CD4-positive, alpha-beta T cell treated with Interleukin-15 for 4 hours (primary cell): Measurements from ENCODE around the gene ERG28.
"Not testable (repeated sequence)": the region's sequence is repeated elsewhere in the genome, so short reads cannot be mapped to it uniquely, and the experiment has no call there.

ENCODE experiments used
- DNase-seq: peaks from one replicate; pipeline ENCODE4 v3.0.0-alpha.2; 2020; ENCODE audit warnings: low spot score

The ERG28 gene

DNA sequence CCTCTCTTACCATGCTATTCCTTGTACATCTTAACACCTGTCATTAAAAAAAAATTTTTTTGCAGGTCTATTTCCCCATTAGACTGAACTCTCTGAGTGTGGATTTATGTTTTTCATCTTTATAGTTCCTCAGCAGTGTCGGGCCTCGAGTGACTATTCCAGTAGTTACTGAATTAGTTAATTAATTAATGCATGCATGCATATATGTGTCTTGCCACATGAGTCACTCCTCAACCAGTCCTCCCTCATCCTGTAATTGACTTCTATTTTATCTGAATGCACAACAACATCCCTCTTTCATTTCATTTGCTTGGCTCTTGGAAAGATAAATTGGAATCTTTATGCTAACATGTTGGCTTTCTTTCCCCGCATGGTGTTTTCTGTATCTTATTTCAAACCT lies 35.6 kb downstream of the ERG28 start:
- no peak for DNase-seq

GRCh38 chr14:75619548-75619947 lies 41.1 kb downstream of the ERG28 start:
- DNase-seq: no peak

GRCh38 chr14:75615200-75615599 lies 45.5 kb downstream of the ERG28 start:
- DNase-seq: no peak

GRCh38 chr14:75614179-75614578 lies 46.5 kb downstream of the ERG28 start:
- DNase-seq: no peak

DNA sequence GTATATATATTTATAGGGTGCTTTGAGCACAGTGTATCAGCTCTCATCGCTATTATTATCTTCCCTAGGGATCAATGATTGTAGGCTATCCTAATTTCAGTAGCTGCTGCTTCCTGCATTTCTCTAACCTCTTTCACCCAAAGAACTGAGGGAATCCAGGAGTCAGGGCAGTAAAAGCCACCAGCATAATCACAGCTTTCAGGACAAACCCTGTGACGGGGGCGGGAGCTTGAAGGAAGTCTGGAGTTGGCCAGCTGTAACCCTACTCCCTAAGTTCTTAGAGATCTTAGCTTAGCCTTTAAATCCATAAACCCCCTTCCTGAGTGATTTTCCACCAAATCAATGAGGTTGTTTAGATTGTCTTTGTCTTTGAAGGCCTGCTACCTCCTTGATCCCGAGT lies 48.5 kb downstream of the ERG28 start:
- no peak for DNase-seq

GRCh38 chr14:75610834-75611233 lies 49.8 kb downstream of the ERG28 start:
- DNase-seq: no peak

DNA sequence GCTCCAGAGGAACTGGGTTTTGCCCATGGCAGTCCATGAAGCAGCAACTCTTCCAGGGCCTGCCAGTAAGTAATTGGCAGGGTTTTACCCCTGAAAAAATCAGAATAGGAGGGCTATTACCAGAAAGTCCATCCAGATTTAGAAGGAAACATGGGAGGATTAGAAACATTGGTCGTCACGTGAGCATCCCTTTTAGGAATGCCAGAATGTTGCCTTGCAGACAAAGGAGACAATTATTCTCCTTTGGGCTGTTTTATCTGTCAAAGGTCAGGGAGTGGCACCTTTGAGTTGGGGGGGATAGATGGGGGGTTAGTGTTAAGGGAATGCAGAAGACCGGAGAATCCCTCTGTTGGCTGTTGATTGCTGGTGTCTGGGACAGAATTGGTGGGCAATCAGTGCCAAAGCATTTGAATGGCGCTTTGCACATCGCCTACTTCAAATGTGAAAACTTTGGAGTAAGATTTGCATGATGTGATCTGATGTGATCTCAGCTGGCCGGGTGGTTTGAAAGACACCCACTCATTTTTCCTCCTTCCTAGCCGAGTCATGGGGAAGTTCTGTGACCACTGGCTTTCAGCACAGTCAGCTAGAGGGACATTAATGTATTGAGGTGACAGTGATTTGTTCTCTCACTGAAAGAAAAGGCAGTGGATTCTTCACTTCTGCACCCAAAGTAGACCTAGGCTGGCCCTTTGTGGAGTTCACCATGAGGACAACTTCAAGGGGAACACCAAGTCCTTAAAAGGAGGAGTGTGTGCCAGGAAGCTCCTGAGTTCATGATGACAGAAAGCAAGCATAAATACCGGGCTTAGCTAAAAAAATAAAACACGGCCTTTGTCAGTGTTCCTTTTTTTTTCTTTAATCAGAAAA lies 50.8 kb downstream of the ERG28 start:
- no peak for DNase-seq

GRCh38 chr14:75609116-75609515 lies 51.6 kb downstream of the ERG28 start:
- no peak for DNase-seq

DNA sequence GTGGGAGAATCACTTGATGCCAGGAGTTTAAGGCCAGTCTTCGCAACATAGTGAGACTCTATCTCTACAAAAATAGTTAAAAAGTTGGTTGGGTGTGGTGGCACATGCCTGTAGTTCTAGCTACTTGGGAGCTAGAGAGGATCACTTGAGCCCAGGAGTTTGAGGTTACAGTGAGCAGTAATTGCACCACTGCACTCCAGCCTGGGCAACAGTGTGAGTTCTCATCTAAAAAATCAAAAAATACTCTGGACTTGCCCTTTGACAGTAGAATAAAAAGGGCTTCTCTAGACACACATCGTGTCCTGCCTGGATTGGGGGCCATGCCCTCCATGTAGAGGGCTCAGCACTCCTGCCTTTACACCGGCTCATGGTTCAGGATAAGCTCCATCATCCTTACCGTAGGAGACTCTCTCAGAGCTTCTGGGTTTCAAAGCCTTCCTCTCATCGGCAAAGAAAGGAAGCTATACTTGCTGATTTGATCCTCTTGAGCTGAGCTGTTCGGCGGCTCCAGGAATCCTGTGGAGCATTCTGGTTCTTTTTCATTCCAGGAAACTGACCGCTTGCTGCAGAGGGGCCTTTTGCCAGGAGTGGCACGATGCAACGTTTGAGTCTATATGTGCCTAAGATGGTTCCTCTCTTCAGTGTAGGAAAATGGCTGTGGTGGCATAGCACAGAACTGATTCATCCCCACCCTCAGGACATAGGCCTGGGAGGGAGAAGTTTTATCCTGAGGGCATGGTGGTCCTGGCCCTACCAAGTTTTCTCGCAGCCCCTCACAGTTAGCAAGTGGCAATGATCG lies 52.6 kb downstream of the ERG28 start:
- no peak for DNase-seq

GRCh38 chr14:75607044-75607443 lies 53.6 kb downstream of the ERG28 start:
- DNase-seq: no peak

- no peak for DNase-seq
These were observed 54.8 kb downstream of the ERG28 start for GRCh38 chr14:75605916-75606315.

DNA sequence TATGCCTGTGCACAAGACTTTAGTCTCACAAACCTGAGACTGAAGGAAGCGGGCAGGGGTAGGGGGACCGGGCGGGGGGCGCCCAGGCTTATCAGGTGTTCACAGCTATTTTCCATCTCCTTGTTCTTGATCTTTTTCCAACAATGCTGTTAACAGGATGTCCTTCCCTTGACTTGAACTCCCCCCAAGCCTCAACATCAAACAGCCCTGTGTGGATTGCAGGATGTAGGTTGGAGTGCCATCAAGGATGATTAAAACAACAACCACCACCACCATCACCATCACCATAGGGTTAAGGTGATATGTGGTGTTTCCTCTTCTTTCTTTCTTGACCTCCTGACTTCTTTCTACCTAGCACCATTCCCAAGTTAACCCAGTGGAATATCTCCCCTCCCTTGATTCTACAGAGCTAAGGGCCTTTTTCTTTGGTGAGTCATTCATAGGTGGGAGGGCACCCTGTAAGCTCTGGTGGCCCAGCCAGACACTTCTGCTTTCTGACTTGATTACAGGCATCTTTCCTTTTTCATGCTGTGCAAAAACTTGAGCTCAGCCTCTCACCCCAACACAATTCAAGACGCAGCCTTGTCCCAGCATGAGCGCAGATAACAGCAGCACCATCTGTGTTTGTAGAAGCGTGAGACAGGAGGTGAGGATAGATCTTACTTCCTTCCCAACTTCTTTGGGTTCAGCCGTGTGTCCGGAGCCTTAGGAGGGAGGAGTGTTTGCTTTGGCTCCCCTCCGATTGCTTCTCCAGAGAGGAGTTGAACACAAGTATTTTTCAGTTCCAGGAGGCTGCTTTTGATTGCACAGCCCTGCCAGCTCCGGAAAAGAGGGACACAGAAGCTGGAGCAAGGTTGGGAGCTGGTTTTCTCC lies 55.5 kb downstream of the ERG28 start:
- no peak for DNase-seq

GRCh38 chr14:75602503-75602902 lies 58.2 kb downstream of the ERG28 start:
- no peak for DNase-seq

- not testable (repeated sequence) for DNase-seq
These were observed 59.6 kb downstream of the ERG28 start for GRCh38 chr14:75601061-75601460.

GRCh38 chr14:75600100-75600499 lies 60.6 kb downstream of the ERG28 start:
- not testable (repeated sequence) for DNase-seq
